ENCODE results near the gene HTR2A.

Gene HTR2A

DNA sequence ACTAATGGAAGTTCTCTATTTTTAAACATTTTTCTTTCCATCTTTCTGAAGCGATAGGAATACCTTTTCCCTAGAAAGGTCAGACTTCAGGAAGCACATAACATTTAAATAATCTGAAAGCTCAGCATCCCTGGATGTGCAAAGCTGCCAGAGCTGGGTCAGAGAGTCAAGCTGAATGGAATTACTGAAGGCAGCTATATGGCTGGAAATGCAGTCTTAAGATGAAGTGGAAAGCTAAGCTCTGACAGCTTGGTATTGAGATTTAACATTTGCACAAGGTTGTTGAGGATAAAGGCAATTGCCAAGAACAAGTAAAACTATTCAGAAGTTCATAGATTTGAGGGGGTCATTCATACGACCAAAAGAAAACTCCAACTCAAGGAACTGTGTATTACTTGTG, 28.8 kb downstream of the HTR2A start:
- no peak for DNase-seq (ENCODE audit: low read depth)

DNA sequence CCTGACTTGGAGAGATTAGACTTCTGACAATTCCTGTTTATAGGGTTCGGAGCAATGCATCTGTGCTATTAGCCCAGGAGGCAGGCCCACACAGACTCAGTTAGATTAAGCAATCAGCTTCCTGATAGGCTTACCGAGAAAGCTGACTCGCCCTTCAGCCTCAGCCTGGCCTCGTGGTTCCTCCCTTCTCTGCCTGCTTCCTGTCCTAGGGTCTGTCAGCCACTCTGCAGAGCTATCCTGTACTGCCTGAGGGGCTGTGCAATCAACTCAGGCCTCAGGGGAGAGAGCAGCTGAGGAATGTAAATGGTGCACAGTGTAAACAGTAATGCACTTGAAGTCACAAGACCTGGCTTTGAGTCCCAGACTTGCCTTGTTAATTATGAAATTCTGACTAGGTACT, 30.7 kb downstream of the HTR2A start:
- no peak for DNase-seq (ENCODE audit: low read depth)

DNA sequence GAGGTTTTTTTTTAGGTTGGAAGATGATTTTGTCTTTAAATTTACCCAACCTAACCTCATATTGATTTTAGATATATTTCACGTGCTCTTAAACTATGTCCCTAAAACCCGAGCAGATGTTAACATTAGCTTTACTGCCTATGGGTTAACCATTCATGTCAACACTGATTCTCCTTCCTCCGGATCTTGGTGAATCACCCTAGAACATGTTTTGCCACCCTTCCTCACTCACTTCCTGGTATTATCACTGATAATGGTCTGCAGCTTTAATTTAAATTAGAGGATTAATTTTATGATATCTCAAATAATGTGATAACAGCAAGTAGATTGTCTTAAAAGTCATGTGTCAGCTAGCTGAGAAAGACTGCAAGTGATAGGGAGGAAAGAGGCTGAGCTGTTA, 31.9 kb downstream of the HTR2A start:
- no peak for DNase-seq (ENCODE audit: low read depth)

DNA sequence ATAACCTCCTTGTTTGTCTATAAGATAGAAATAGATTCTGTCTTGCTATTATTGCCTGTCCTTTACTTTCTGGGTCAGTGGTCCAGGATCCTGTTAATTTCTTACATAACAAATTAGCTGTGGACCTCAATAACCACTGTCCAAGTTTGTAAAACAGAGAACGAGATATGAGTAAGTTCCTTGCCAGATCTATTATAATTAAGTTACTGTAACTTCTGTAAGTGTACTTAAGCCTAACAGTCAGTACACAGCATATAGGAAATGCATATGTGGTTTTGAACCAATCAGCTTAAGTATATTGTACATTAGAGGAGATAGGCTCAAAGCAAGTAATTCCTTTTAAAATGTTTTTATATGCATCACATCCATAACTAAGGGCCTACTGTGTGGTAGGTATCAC, 34.9 kb downstream of the HTR2A start:
- DNase-seq (ENCODE audit: low read depth), result no peak

DNA sequence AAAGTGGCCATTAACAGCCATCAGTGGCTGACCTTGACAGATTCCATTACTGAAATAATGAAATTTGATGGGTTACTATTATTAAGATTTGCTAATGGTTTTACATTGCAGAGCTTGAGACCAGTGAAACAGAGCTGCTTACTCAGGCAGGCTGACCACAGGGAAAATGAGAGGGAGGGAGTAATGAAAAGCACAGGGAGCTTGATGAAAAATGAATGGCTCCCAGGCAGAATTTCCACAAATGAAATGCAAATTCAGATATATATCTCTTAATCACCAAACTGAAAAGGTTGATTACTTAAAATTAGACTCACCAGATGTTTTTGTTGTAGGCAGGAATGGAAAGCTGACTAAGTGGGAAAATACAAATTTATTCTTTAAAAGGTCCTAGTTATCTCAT, 36.1 kb downstream of the HTR2A start:
- no peak for DNase-seq (ENCODE audit: low read depth)

DNA sequence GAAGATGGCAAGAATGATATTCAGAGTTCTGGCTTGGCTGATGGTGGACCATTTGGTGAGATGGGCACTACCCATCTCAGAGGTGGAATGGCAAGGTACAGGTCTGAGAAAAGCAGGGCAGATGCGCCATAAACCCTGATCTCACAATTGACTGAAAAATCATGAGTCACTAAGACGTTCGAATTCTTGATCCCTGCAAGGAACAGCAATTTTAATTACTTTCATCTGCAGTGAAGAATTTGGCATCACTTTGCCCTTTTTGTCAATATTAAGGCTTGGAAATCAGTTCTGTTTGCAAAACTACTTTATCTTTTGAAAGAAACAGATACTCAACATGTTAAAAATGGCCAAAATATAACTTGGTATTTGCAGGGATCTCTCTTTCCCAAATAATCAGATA, 38.1 kb downstream of the HTR2A start:
- no peak for DNase-seq (ENCODE audit: low read depth)

DNA sequence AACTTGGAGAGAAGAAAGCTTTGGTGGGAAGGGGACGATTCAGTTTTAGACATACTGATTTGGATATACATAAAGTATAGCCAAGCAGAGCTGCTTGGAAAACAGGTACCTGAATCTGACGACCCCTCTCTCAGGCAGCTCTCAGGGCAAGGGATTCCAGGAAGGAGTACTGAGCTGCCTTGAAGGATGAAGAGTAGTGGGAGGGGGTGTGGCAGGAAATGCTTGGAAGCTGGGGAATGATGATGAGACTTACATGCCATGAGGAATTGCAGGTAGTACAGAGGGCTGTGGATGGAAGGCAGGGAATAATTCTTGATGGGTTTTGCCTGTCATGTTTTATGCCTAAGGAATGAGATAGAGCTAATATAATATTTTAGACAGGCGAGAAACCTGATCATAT, 38.7 kb downstream of the HTR2A start:
- no peak for DNase-seq (ENCODE audit: low read depth)

DNA sequence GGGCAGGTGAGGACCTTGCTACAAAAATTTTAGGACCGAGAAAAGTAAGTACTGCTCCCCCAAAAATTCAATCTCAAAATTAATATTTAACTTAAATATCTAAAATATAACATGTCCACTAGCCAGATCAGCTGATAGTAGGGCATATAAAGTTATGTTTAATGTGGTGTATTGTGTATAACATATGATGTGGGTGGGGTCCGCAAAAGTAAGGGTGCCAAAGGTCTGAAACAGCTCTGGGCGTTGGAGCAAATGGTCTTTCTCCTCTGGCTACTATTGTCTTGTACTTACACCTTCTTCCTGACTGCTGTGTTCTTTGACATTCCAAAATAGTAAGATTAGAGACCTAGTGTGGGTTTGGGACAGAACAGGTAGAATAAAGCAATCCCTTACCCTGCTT, 41.2 kb downstream of the HTR2A start:
- DNase-seq (ENCODE audit: low read depth), result no peak

DNA sequence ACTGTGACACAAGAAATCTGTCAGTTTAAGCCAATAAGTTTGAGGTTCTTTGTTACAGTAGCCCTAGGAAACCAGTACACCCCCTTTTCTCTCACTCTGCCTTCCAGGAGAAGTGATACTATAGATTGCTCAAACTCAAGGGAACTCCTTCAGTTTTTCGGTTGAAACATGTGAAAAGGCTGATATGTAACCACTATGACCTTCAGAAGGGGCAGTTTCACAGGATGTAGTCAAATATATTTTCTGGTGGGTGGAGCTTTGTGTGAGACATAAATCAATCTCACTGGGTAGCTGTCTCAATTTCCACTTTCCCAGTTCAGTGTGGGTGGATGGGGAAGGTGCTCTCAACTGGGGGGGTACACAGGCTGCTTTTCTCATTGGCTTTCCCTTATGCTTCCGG, 41.7 kb downstream of the HTR2A start:
- no peak for DNase-seq (ENCODE audit: low read depth)

DNA sequence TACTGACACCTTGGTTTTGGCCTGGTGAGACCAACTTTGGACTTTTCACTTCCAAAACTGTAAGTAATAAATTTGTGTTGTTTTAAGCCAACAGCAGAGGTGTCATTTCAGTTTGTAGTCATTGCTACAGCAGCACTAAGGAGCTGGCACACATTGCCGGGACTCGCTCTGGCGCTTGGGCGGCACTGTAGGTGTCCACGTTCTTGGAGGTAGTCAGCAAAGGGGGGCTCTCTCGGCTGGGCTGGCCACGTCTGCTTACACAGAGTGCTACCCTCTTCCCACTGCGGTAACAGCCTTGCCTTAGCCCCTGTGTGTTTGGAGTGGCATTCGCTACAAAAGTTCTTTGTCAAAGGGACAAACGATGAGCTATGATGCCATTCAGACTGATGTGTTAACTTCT, 44.7 kb downstream of the HTR2A start:
- no peak for DNase-seq (ENCODE audit: low read depth)

DNA sequence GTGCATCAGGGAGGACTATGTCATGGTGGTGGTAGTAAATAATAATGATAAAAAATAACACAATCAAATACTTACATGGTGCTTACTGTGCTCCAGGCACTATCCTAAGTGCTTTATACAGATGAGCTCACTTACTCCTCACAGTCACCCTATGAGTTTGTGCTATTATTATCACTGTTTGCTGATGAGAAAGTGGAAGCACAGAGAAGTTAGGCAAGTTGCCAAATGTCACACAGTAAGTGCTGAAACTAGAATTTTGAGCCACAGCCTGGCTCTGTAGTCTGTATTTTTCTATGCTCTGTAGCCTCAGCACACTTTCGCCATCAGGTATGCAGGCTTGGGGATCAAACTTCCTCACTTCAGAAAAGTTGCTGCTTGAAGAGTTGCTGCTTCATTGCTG, 46.6 kb downstream of the HTR2A start:
- no peak for DNase-seq (ENCODE audit: low read depth)

DNA sequence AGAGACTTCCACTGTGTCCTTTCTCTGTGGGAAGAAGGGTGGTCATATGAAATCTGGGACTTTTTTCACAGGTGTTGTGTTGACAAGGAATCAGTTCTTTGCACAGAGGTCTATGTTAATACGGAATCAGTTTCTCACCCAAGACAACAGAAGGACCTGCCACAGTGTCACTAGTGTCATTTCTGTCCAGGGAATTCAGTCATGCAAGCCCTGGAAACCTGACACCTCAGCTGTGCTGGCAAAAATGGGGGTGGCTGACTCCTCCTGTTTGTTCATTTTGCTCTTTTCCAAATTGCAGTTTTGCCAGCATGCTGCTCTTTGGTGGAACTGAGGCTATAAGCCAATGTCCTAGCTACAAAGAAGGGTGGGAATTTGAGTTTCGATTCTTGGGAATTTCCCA, 50.1 kb downstream of the HTR2A start:
- DNase-seq (ENCODE audit: low read depth), result no peak

DNA sequence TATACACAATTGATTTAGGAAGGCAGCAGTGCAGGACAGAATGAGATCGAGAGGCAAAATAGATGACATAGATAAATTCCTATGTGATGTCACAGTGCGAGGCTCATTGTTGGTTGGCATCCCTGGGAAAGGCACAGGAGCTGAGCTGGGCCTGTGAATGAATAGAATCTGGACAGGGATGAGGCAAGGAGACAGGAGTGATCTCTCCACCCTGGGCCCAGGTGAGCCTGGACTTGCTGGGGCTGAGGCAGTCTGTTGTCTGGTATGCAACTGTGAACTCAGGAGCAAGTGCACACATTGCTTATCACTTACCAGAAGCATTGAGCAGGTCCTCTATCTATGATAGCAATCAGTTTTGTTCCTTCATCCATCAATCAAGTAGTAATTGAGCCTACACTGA, 51.7 kb downstream of the HTR2A start:
- no peak for DNase-seq (ENCODE audit: low read depth)

DNA sequence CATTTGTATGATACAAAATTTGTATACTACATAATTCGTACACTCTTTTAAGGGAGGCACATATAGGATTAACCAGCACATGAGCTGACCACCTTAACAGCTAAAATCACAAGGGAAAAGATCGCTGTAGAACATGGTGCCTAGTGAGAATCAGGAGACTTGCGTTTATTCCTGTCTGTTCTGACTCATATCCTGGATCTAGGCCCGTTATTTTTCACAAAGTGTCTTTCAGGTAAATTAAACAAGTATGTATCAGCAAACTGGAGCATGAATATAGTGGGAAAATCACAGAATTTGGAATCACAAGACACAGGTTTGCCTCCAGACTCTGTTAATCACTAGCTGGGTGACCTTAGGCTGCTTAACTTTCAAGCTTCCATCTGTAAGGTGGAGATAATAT, 52.4 kb downstream of the HTR2A start:
- no peak for DNase-seq (ENCODE audit: low read depth)

DNA sequence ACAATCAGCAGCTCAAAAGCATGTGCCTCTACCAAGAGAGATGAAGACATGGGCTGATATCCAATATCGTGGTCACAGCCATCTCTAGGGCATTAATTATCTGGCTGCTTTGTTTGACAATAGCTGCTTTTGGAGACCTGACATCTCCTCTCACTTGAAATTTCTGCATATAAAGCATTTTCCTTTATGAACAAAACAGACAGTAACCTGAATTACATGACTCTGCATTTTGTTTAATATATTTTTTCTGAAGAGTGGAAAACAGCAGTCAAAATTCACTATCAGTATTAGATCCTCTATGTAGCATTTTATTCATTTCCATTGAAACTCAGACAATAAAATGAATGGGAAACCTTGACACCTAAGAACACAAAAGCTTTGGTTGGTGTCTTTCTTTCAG, 57.5 kb downstream of the HTR2A start:
- no peak for DNase-seq (ENCODE audit: low read depth)

DNA sequence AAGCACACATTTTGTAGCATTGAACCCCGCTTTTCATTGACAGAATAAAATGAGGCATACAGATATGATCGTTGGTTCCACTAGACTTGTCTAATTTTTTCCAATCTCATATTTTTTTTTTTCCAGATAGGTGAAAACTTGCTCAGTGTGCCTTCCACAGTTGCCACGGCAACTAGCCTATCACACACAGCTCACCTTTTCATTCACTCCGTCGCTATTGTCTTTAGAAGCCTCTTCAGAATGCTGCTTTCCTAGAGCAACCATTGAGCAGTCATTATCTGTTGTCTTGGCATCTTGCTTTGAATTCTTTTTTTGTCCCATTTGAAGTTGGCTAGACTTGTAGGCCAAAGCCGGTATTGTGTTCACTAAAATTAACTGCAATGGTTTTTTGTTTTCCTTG, 62.2 kb downstream of the HTR2A start:
- no peak for DNase-seq (ENCODE audit: low read depth)

DNA sequence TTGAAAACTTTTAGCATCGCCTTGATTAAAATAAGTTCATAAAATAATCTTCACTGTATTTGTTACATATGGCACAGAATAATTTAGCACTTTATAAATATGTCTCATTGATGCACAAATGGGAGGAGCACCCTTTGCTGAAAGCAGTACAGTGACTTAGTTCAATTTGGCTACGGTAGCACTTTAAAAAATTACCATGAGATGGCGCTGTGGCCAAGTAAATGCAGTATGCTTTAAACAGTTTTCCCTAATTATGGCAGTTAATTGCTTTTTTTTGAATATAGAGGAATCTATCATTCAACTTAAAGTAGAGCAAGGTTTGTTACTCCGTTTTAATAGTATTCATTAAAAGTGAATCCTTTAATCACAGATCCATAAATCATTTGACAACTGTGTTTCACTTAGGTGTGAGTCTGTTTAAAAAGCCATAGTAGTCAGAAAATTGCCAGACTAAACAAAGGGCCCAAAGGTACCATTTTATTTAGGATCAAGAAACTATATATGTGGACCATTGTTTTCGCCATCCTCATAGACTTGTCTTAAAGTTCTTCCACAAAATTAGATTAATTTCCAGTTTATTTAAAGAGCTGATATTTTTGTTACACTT, 65.2 kb downstream of the HTR2A start:
- no peak for DNase-seq (ENCODE audit: low read depth)

DNA sequence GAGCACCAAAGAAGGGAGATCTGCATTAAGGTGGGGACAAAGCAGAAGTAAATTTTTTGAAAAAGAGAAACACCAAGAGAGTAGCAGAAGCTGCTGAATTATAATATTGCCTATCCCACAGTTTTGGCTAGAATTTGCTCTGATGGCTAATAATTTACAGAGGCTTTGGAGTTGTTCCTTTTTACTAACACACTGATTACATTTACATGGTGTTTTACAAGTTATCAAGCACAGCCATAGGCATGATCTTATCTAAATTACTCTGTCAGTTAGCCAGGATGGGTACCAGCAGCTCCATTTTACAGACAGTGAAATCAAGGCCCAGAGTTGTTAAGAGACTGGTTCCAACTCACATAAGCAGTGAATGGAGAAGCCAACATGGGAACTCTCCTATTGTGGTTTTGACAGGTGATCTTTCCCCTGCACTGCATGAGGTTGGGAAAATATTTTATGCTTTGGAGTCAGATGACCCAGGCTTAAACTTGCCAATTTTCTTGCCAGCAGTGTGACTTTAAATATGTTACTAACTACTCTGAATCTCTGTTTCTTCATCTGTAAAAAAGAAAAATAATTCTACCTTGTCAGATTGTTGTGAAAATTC, 66.3 kb downstream of the HTR2A start:
- no peak for DNase-seq (ENCODE audit: low read depth)

DNA sequence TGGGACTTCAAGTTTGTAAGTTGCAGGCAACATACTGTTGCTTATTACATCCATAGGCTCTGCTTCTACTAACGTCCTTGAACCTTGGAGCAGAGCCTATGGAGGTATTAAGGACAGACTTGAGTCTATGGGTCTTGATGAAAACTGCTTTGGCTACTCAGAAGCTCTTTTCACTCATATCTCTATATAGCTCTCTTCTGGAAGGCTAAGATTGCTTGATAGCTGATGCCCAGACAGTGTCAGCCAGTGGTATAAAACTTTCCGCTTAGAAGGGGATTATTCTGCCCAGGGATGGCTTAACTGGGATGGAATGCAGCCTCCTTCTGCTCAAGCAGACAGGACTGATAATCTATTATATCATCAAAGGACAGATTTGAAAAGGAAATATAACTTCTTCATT, 74.3 kb downstream of the HTR2A start:
- DNase-seq (ENCODE audit: low read depth), result no peak

DNA sequence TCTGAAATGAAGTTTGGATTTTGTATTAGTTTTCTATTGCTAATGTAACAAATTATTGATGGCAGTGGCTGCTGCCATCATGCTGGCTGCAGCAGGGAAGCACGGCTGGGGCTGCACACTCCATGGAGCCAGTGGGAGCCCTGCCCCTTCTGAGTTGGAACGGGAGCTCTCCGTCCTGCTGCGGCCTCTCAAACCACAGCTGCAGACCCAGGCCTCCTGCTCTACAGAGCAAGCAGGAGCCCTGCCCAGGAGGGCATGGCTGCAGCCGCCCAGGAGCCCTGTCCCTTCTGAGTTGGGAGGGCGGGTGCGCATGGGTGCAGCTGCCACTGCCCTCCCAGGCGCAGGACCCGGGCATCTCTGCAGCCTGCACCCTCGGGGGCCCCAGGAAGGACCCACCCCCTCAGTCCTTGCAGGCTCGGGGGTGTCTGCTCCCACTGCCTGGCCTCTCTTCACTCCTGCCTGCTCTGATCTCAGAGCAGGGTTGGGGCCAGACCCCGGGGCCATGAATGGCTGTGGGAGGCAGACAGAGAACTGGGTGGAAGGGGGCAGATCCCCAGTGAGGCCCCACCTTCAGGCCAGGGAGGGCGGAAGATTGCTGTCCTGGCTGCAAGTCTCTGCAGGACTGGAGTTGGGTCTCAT, 78.9 kb downstream of the HTR2A start:
- no peak for DNase-seq (ENCODE audit: low read depth)

DNA sequence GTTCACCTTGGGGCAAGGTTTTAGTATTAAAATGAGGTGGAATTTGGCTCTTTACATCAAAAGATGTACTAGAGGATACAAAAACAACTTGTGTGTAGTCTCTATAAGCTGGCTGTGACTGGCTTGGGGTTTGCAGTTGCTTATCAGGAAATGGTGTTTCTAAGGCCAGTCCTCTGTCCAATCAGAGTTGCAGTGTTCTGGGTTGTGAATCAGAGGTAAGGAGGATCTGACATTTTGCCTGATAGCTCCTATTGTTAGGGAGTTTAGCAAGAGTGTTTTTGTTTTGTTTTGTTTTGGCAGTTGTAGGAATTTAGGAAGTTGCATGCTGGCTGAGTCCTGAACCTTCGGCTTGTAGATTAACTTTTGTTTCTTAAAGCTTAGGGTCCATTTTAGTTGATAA, 79.8 kb downstream of the HTR2A start:
- no peak for DNase-seq (ENCODE audit: low read depth)

DNA sequence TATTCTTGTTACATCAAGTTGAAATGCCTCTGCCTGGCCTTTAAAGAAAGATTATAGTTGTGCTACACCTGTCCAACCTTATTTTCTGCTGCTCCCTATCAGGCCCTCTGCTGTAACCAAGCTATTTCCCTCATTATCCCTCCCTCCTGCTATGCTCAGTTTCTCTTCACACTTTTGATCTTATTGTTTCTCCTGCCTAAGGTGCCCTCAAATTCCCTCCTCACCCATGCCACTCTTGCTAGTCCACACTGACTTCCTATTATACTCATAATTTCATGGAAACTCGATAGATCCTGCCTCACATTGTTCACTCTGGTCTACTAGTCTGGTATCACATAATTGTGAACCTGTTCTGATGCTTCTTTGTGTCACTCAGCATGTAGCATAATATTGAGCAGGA, 80.5 kb downstream of the HTR2A start:
- DNase-seq (ENCODE audit: low read depth), result no peak

DNA sequence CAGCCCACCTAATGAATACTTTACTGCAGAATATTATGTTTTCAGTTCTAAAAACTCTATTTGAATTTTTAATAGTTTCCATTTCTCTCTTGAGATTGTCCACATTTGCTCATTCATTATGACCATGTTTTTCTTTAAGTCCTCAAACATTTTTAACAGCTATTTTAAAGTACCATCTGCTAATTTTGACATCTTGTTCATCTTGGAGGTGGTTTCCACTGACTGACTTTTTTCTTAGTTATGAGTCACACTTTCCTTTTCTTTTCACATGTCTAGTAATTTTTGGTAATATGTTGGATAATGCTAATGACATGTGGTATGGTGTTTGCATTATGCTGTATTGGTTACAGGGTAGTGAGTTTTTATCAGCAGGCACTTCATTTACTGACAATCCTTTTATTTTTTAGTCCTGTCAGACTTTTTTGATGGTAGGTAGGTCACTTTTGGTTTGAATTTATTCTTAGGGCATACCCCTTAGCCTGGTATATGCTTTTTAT, 84.5 kb downstream of the HTR2A start:
- no peak for DNase-seq (ENCODE audit: low read depth)

DNA sequence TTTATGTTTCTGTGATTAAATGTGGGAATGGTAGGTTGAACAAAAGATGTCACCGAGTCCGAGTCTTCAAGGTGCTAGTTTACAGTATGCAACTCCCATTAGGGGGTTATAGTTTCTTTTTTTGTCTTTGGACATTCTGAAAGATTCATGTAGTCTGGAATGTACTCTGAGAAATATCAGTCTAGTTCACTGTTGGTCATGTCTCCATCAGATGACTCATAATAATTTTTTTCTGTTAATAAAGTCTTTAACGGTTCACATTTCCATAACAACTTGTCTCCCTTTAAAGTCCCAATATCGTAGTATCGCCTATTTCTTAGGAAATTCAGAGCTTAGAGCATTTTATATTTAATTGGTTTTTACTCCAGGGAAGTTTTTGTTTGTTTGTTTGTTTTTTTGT, 86.4 kb downstream of the HTR2A start:
- no peak for DNase-seq (ENCODE audit: low read depth)
